OCI-LY3 (cell line): ENCODE results near the gene MRPS31.
A peak's percentile ranks its signal among the peaks of the same experiment; 100 is the strongest.

Experiments used
- H2AFZ ChIP-seq: fragments of 200-600, 300-600 bp; shearing (Covaris generic); 2 replicates; pipeline ENCODE4 v1.6.0; 2014; ENCODE audit warnings: antibody characterized with exemption, low read depth, low read length
- H3K27ac ChIP-seq: fragments of 200-600, 300-600 bp; sonication (generic); 2 replicates; pipeline ENCODE4 v1.5.1; 2014; ENCODE audit warnings: mild to moderate bottlenecking, low read length, moderate library complexity, mixed read lengths
- H3K27me3 ChIP-seq: fragments of 200-600, 300-600 bp; sonication (generic); 2 replicates; pipeline ENCODE4 v1.6.1; 2014; ENCODE audit warnings: low read depth, low read length, mixed read lengths
- H3K36me3 ChIP-seq: fragments of 200-600, 300-600 bp; sonication (generic); replicated peaks from 2 replicates; pipeline ENCODE3; 2014; ENCODE audit warnings: low read depth, low read length, mixed read lengths
- H3K4me1 ChIP-seq: fragments of 300-600, 200-600 bp; sonication (generic); 2 replicates; pipeline ENCODE4 v1.6.1; 2014; ENCODE audit warnings: low read length, mixed read lengths
- H3K4me2 ChIP-seq: fragments of 200-600, 300-600 bp; sonication (generic); 2 replicates; pipeline ENCODE4 v1.6.1; 2014; ENCODE audit warnings: low read length, mixed read lengths
- H3K4me3 ChIP-seq: fragments of 300-600, 200-600 bp; sonication (generic); 2 replicates; pipeline ENCODE4 v1.5.1; 2014; ENCODE audit warnings: antibody characterized with exemption, mild to moderate bottlenecking, low read length, moderate library complexity
- H3K79me2 ChIP-seq: fragments of 300-600, 200-600 bp; shearing (Covaris generic); 2 replicates; pipeline ENCODE4 v1.6.1; 2014; ENCODE audit warnings: mild to moderate bottlenecking, low read length, mixed read lengths
- H3K9ac ChIP-seq: fragments of 300-600, 200-600 bp; shearing (Covaris generic); 2 replicates; pipeline ENCODE4 v1.6.0; 2014; ENCODE audit warnings: mild to moderate bottlenecking, low read length, moderate library complexity
- H3K9me3 ChIP-seq: fragments of 200-600, 300-600 bp; shearing (Covaris generic); 2 replicates; pipeline ENCODE4 v1.6.1; 2014; ENCODE audit warnings: low read length, mixed read lengths; ENCODE audit not compliant: insufficient read depth
- H4K20me1 ChIP-seq: fragments of 200-600, 300-600 bp; sonication (generic); 2 replicates; pipeline ENCODE4 v1.6.1; 2016; ENCODE audit warnings: low read length, mixed read lengths; ENCODE audit not compliant: insufficient read depth
- EZH2phosphoT487 ChIP-seq: fragments of 200-600 bp; shearing (Covaris generic); IDR thresholded peaks from 2 replicates; pipeline ENCODE4 v1.6.1; 2018; ENCODE audit warnings: antibody characterized with exemption, mixed run types, low read depth
- TF ChIP-seq, protein P1 (sequence below): fragments of 200-600, 300-600 bp; sonication (generic); IDR thresholded peaks from 2 replicates; pipeline ENCODE4 v1.5.1; 2014; ENCODE audit warnings: antibody characterized with exemption, low read length, low read depth

MRPS31 gene

DNA sequence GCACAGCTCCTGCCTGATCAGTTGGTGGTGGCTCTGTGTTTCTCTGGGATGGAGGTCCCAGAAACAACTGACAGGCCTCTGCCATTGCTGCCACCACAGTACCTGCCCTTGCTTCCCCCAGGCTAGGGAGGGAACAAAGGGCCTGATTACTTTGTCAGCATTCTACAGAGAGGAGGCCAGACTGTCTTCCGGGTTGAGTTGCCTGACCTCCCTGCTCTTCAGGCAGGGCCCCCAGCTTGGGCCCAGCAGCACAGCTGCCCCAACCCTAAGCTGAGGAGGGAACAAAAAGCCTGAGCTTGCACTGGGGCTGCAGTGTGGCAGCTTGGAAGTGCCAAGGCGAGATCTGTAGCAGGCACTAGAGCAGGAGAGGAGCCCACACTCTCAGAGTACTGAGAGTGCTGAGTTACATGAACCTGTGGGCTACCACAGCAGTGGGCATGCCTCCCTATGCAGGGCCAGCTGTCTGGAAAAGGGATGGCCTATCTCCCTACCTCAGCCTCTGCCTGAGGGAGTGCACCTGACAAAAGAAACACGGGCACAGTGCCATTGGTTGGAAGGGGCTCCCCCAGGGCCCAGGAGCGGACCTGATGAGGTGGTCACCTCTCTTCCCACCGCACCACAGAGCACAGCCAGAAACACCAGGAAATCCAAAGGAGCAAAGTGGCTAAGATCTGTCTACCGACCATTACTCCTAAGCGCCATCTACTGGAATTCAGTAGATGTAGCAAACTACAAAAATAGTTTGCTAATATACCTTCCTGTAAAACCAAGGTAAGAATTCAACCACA is 42.9 kb upstream of the MRPS31 start:
- no peak overlapping the region for H2AFZ ChIP-seq
- H3K4me3 ChIP-seq = no peak overlapping the region
- no peaks in the 10 kb centered on the region for H3K79me2 ChIP-seq
- no peaks in the 10 kb centered on the region for H3K9me3 ChIP-seq
- H4K20me1 ChIP-seq = no peaks in the 10 kb centered on the region
- H3K27me3 ChIP-seq = no peaks in the 10 kb centered on the region; the same call in 1 of the 2 replicates
- H3K9ac ChIP-seq = no peak overlapping the region
- TF ChIP-seq, protein P1, sequence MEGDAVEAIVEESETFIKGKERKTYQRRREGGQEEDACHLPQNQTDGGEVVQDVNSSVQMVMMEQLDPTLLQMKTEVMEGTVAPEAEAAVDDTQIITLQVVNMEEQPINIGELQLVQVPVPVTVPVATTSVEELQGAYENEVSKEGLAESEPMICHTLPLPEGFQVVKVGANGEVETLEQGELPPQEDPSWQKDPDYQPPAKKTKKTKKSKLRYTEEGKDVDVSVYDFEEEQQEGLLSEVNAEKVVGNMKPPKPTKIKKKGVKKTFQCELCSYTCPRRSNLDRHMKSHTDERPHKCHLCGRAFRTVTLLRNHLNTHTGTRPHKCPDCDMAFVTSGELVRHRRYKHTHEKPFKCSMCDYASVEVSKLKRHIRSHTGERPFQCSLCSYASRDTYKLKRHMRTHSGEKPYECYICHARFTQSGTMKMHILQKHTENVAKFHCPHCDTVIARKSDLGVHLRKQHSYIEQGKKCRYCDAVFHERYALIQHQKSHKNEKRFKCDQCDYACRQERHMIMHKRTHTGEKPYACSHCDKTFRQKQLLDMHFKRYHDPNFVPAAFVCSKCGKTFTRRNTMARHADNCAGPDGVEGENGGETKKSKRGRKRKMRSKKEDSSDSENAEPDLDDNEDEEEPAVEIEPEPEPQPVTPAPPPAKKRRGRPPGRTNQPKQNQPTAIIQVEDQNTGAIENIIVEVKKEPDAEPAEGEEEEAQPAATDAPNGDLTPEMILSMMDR = peak; percentile 83
- TF ChIP-seq EZH2phosphoT487 = no peak
- peaks cover 22% of the 10 kb centered on the region for H3K4me1 ChIP-seq
- peaks cover 35% of the 10 kb centered on the region for H3K36me3 ChIP-seq
- H3K27ac ChIP-seq = no peak overlapping the region
- H3K4me2 ChIP-seq = no peak overlapping the region

DNA sequence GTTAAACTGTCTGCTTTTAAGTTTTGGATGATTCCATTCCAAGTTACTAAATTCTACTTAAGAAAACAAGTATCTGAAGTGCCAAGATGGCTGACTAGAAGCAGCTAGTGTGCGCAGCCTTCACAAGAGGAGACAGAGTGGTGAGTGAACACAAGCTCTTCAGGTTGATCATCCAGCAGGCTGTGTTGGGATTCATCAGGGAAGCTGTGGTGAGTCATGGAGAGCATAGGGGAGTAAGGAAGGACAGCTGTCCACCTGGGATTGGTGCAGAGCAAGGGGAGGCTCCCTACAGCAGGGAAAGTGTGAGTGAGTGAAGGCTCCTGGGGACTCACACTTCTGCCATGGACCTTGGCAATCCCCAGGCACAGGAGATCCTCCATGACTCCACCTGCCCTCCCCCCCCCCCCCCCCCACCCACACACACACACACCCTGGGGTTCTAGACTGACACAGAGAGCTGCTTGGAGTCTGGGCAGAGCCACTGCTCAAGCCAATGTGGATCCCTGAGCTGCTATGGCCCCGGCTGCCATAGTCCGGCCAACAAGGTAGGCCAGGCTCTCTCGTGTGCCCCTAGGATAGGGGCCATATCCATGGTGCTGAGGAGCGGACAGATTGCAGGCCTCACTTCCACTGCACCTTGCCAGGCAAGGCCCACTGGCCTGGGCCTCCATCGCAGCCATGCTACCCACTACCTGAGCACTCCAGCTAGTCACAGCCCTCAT is 41.9 kb upstream of the MRPS31 start:
- no peak for TF ChIP-seq EZH2phosphoT487
- TF ChIP-seq, protein P1 = no peak
- peaks cover 12% of the 10 kb centered on the region for H3K4me1 ChIP-seq
- no peaks in the 10 kb centered on the region for H3K27me3 ChIP-seq
- H3K27ac ChIP-seq = no peak overlapping the region
- no peak overlapping the region for H2AFZ ChIP-seq
- no peak overlapping the region for H3K4me3 ChIP-seq
- no peak overlapping the region for H3K9ac ChIP-seq
- H3K79me2 ChIP-seq = no peaks in the 10 kb centered on the region
- no peaks in the 10 kb centered on the region for H4K20me1 ChIP-seq
- no peaks in the 10 kb centered on the region for H3K9me3 ChIP-seq
- H3K4me2 ChIP-seq = no peak overlapping the region
- H3K36me3 ChIP-seq = peaks cover 35% of the 10 kb centered on the region

DNA sequence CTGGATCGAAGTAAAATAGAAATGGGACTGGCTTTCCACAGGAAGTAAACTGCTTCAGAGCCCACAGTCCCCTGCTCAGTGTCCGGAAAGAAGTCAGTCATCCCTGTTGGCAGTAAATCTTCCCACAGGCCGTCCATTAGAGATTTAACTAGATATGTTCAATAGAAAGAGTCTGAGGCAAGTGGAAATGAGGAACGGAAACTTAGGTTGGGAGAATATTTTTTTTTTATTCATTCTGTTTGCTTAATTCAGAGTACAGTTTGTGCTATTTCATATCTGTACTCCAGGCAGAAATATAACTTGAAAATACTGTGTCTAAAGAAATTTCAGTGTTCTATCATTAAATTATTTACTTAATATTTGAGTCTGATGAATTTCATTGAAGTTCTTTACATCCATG is 41.1 kb upstream of the MRPS31 start:
- Histone ChIP-seq H2AFZ (no peak overlapping the region), H4K20me1 (no peaks in the 10 kb centered on the region), H3K79me2 (no peaks in the 10 kb centered on the region), H3K4me2 (peak overlapping the region; percentile 0; the same call in 1 of the 2 replicates), H3K9me3 (no peaks in the 10 kb centered on the region), H3K27me3 (no peaks in the 10 kb centered on the region), H3K9ac (no peak overlapping the region), H3K27ac (no peak overlapping the region), H3K36me3 (peaks cover 35% of the 10 kb centered on the region), H3K4me3 (no peak overlapping the region), H3K4me1 (peaks cover 12% of the 10 kb centered on the region)
- no peak for TF ChIP-seq EZH2phosphoT487
- TF ChIP-seq, protein P1 = no peak

DNA sequence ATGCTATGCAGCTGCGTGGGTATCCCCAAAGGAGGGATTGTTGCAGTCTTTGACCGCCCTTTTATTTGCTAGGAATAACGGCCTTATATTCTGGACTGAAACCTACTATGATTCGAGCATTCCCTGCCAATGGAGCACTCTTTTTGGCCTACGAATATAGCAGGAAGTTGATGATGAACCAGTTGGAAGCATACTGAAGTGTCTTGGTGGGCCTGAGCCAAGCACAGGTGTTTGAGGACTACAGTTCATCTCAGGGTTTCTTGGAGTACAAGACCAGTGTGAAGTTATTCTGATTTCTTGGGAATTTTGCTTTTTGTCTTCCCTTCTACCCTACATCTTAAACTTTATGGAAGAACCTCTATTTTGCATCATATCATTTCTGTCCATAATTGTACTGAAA is 38.5 kb upstream of the MRPS31 start:
- H4K20me1 ChIP-seq = no peaks in the 10 kb centered on the region
- no peaks in the 10 kb centered on the region for H3K79me2 ChIP-seq
- H3K36me3 ChIP-seq = peaks cover 43% of the 10 kb centered on the region
- H3K9ac ChIP-seq = no peak overlapping the region
- no peaks in the 10 kb centered on the region for H3K9me3 ChIP-seq
- H3K27ac ChIP-seq = no peak overlapping the region
- H3K4me3 ChIP-seq = no peak overlapping the region
- TF ChIP-seq EZH2phosphoT487 = no peak
- TF ChIP-seq, protein P1 = no peak
- peaks cover 12% of the 10 kb centered on the region for H3K4me1 ChIP-seq
- H3K4me2 ChIP-seq = no peak overlapping the region
- H3K27me3 ChIP-seq = no peaks in the 10 kb centered on the region
- H2AFZ ChIP-seq = no peak overlapping the region
